GM23338 (cell line): ENCODE results near the gene LEO1. TPM values are rescaled to one million over a fixed set of nuclear protein-coding genes. Genes with fewer than 3 reads are reported as not detected.

Experiments
- ATAC-seq: fragments of 200-7000 bp; cut with Tn5 transposase; 3 replicates; pipeline ENCODE4 v1.9.1; 2020
- DNase-seq: peaks from one replicate; pipeline ENCODE4 v3.0.0-alpha.2; 2015; ENCODE audit warnings: low spot score
- H2AFZ ChIP-seq: fragments of 200-600 bp; sonication (generic); 2 replicates; pipeline ENCODE4 v1.8.0; 2016; ENCODE audit warnings: antibody characterized with exemption, mild to moderate bottlenecking, moderate library complexity
- H3F3A ChIP-seq: fragments of 200-600 bp; sonication (generic); replicated peaks from 2 replicates; pipeline ENCODE4 v1.8.0; 2017; ENCODE audit warnings: antibody characterized with exemption, mixed run types, low read depth
- H3K27ac ChIP-seq: fragments of 200-600 bp; sonication (generic); 2 replicates; pipeline ENCODE4 v1.6.1; 2016; ENCODE audit warnings: low read depth
- H3K27me3 ChIP-seq: fragments of 200-600 bp; sonication (generic); 2 replicates; pipeline ENCODE4 v1.8.0; 2016; ENCODE audit warnings: mild to moderate bottlenecking, mixed run types, moderate library complexity; ENCODE audit not compliant: insufficient read depth
- H3K36me3 ChIP-seq: fragments of 200-600 bp; sonication (generic); 2 replicates; pipeline ENCODE4 v1.8.0; 2016; ENCODE audit warnings: mild to moderate bottlenecking; ENCODE audit not compliant: insufficient read depth
- H3K4me1 ChIP-seq: fragments of 200-600 bp; sonication (generic); 2 replicates; pipeline ENCODE4 v1.8.0; 2016; ENCODE audit warnings: mild to moderate bottlenecking, moderate library complexity; ENCODE audit not compliant: insufficient read depth
- H3K4me2 ChIP-seq: fragments of 200-600 bp; sonication (generic); 2 replicates; pipeline ENCODE4 v1.7.1; 2017; ENCODE audit warnings: mixed run types
- H3K4me3 ChIP-seq: fragments of 200-600 bp; sonication (generic); 2 replicates; pipeline ENCODE4 v1.6.1; 2016; ENCODE audit warnings: mixed run types
- H3K79me2 ChIP-seq: fragments of 200-600 bp; sonication (generic); replicated peaks from 2 replicates; pipeline ENCODE4 v1.8.0; 2017; ENCODE audit warnings: mild to moderate bottlenecking; ENCODE audit not compliant: insufficient read depth
- H3K9me2 ChIP-seq: fragments of 200-600 bp; sonication (generic); 2 replicates; pipeline ENCODE4 v1.8.0; 2017; ENCODE audit not compliant: insufficient read depth
- H4K20me1 ChIP-seq: fragments of 200-600 bp; sonication (generic); replicated peaks from 2 replicates; pipeline ENCODE4 v1.8.0; 2017; ENCODE audit warnings: mild to moderate bottlenecking; ENCODE audit not compliant: insufficient read depth
- H3K27ac Mint-ChIP-seq: 2 replicates; pipeline ENCODE4 v1.8.0; 2020; ENCODE audit warnings: inconsistent platforms, mild to moderate bottlenecking, moderate library complexity, mixed read lengths
- H3K27me3 Mint-ChIP-seq: 3 replicates; pipeline ENCODE4 v1.8.0; 2022; ENCODE audit warnings: low read depth, mild to moderate bottlenecking, moderate library complexity, mixed read lengths, inconsistent platforms; ENCODE audit not compliant: insufficient read depth, poor library complexity
- H3K36me3 Mint-ChIP-seq: 3 replicates; pipeline ENCODE4 v1.8.0; 2021; ENCODE audit warnings: low read depth, mild to moderate bottlenecking, inconsistent platforms, moderate library complexity, mixed read lengths
- H3K4me1 Mint-ChIP-seq: 3 replicates; pipeline ENCODE4 v1.8.0; 2020; ENCODE audit warnings: mild to moderate bottlenecking, inconsistent platforms, mixed read lengths
- H3K4me3 Mint-ChIP-seq: 3 replicates; pipeline ENCODE4 v1.8.0; 2021; ENCODE audit warnings: moderate library complexity, mild to moderate bottlenecking, inconsistent platforms, mixed read lengths
- H3K9me3 Mint-ChIP-seq: 3 replicates; pipeline ENCODE4 v1.8.0; 2020; ENCODE audit warnings: moderate library complexity, mild to moderate bottlenecking, inconsistent platforms, mixed read lengths
- CTCF ChIP-seq, 2 experiments: fragments of 200-600 bp in 1 of 2; sonication (generic) in 1 of 2; conservative IDR thresholded peaks; 2 replicates each; pipeline versions ENCODE4 v1.5.1 to v1.6.1; 2016 to 2017; ENCODE audit warnings: antibody characterized with exemption in 2 of 2, low read depth in 2 of 2, mild to moderate bottlenecking in 2 of 2, moderate library complexity in 1 of 2
- EZH2 ChIP-seq: fragments of 200-600 bp; sonication (generic); IDR thresholded peaks from one replicate; pipeline ENCODE4 v1.8.0; 2017; ENCODE audit warnings: antibody characterized with exemption, mild to moderate bottlenecking, low read depth; ENCODE audit not compliant: unreplicated experiment
- NANOG ChIP-seq: IDR thresholded peaks from 2 replicates; pipeline ENCODE4 v1.6.1; 2016; ENCODE audit warnings: antibody characterized with exemption, borderline replicate concordance
- POLR2AphosphoS5 ChIP-seq: IDR thresholded peaks from 2 replicates; pipeline ENCODE4 v1.6.1; 2016; ENCODE audit warnings: antibody characterized with exemption, low read depth
- REST ChIP-seq: IDR thresholded peaks from one replicate; pipeline ENCODE4 v1.6.1; 2018; ENCODE audit warnings: antibody characterized with exemption; ENCODE audit not compliant: unreplicated experiment
- STAT1 ChIP-seq: IDR thresholded peaks from one replicate; pipeline ENCODE4 v1.6.1; 2016; ENCODE audit warnings: antibody characterized with exemption; ENCODE audit not compliant: unreplicated experiment
- ZNF331 ChIP-seq: fragments of 250-450 bp; sonication (Bioruptor Pico); IDR thresholded peaks from 2 replicates; pipeline ENCODE4 v1.5.0; 2020; ENCODE audit warnings: low read depth, mild to moderate bottlenecking, moderate library complexity
- polyA plus RNA-seq: library from polyadenylated mRNA; unstranded; fragments of >200 nt; fragmentation: Nextera tagmentation; extraction: Ambion mirVana; gene quantifications from 2 replicates; pipeline ENCODE4 v1.2.1, GENCODE V29; 2016
- total RNA-seq: library from RNA; depleted of rRNA; stranded (reverse); fragments of >200 nt; shearing (Covaris generic); gene quantifications from 2 replicates; pipeline ENCODE4 v1.2.3, GENCODE V29; 2014
- TF ChIP-seq, protein P1 (sequence below): IDR thresholded peaks from 2 replicates; pipeline ENCODE4 v1.6.1; 2016; ENCODE audit warnings: antibody characterized with exemption

LEO1 gene
- total and polyA plus RNA-seq, 2 experiments from 2014 or later: 41.4 to 55.6 TPM

DNA sequence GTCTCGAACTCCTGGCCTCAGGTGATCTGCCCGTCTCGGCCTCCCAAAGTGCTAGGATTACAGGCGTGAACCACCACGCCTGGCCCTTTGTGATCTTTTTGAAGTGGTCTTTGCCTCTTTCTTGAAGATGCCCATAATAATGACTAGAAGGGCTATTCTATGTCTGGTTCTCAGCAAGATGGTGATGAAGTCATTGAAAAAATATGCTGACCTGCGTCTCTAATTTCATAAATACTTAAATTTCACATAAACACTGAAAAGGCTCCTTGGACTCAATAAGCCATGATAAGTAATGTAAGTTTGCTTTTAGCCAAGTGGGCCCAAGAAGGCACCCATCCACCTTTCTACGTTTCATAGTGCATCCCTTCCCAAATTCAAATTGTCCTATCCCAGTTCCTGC, 46.7 kb upstream of the LEO1 start:
- DNase-seq: no peak

More for the DNA sequence above, 46.7 kb upstream of the LEO1 start:
- peak overlapping the region; percentile 45; the same call in 1 of the 2 replicates for H3K27ac ChIP-seq
- H3K9me3 Mint-ChIP-seq: peaks cover 6% of the 10 kb centered on the region; the same call in 2 of the 3 replicates
- no peaks in the 10 kb centered on the region for H3F3A ChIP-seq
- peak overlapping the region; percentile 98 for H2AFZ ChIP-seq
- H3K4me3 ChIP-seq: peak overlapping the region; percentile 65
- H4K20me1 ChIP-seq: peaks cover 6% of the 10 kb centered on the region; the same call in 1 of the 2 replicates
- peak overlapping the region; percentile 92 for H3K4me3 Mint-ChIP-seq
- H3K79me2 ChIP-seq: peaks cover 36% of the 10 kb centered on the region
- peak overlapping the region; percentile 84 for H3K4me2 ChIP-seq
- H3K9me2 ChIP-seq: no peaks in the 10 kb centered on the region
- H3K4me1 Mint-ChIP-seq: peaks cover 34% of the 10 kb centered on the region
- peaks cover 27% of the 10 kb centered on the region for H3K27me3 Mint-ChIP-seq
- peaks cover 25% of the 10 kb centered on the region for H3K4me1 ChIP-seq
- ATAC-seq: no peak
- peaks cover 3% of the 10 kb centered on the region; the same call in 2 of the 3 replicates for H3K36me3 Mint-ChIP-seq
- no peak for TF ChIP-seq ZNF331 (CRISPR knock-in tag)
- no peak for TF ChIP-seq EZH2
- no peak for TF ChIP-seq NANOG
- no peak for TF ChIP-seq REST
- no peak for TF ChIP-seq STAT1
- no peak for TF ChIP-seq POLR2AphosphoS5
- TF ChIP-seq, protein P1, sequence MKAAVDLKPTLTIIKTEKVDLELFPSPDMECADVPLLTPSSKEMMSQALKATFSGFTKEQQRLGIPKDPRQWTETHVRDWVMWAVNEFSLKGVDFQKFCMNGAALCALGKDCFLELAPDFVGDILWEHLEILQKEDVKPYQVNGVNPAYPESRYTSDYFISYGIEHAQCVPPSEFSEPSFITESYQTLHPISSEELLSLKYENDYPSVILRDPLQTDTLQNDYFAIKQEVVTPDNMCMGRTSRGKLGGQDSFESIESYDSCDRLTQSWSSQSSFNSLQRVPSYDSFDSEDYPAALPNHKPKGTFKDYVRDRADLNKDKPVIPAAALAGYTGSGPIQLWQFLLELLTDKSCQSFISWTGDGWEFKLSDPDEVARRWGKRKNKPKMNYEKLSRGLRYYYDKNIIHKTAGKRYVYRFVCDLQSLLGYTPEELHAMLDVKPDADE: no peak
- TF ChIP-seq CTCF (conservative IDR thresholded peaks at IDR 0.05; ENCODE audit: low read depth in 2 of 2): no peak
- H3K27ac Mint-ChIP-seq: peak overlapping the region; percentile 74
- no peaks in the 10 kb centered on the region for H3K36me3 ChIP-seq
- H3K27me3 ChIP-seq: no peaks in the 10 kb centered on the region
